ENCODE data around the gene SLC25A45. TPM values are rescaled to one million over a fixed set of nuclear protein-coding genes. Genes with fewer than 3 reads are reported as not detected.

SLC25A45 gene
- total RNA-seq, 4 donors from 2014 or later = 1.8 to 8.0 (median 5.3) TPM

GRCh38 chr11:65398362-65398910 lies 16.0 kb upstream of the SLC25A45 start:
- no peak for DNase-seq (ENCODE audit: low spot score in 2 of 2)
- no peak overlapping the region for H3K4me3 ChIP-seq (ENCODE audit: low read depth, poor library complexity, severe bottlenecking)
- WGBS, 2 donors = 87 to 90% methylated on average over 15 to 16 of the region's 16 CpGs
- intact Hi-C loops (cut with DNase I; ENCODE audit: low total_unique reads) = no loop called here
- TF ChIP-seq POLR2A (IDR thresholded peaks at IDR 0.05) (no peak), CTCF (IDR thresholded peaks at IDR 0.05) (no peak)

- TF ChIP-seq POLR2A (IDR thresholded peaks at IDR 0.05) (no peak), CTCF (IDR thresholded peaks at IDR 0.05) (no peak)
- 91 to 93% methylated on average over 38 of the region's 38 CpGs for WGBS, 2 donors
- no peak overlapping the region for H3K4me3 ChIP-seq (ENCODE audit: low read depth, poor library complexity, severe bottlenecking)
- no peak for DNase-seq (ENCODE audit: low spot score in 2 of 2)
- intact Hi-C loops (cut with DNase I; ENCODE audit: low total_unique reads) = no loop called here
Measured at GRCh38 chr11:65396769-65397745, 14.6 kb upstream of the SLC25A45 start.

GRCh38 chr11:65395961-65396530 lies 13.6 kb upstream of the SLC25A45 start:
- TF ChIP-seq POLR2A (IDR thresholded peaks at IDR 0.05) = no peak
- intact Hi-C loops (cut with DNase I; ENCODE audit: low total_unique reads) = no loop called here
- H3K4me3 ChIP-seq (ENCODE audit: low read depth, poor library complexity, severe bottlenecking) = no peak overlapping the region
- no peak for DNase-seq (ENCODE audit: low spot score in 2 of 2)
- WGBS, 2 donors = 86 to 87% methylated on average over 10 to 15 of the region's 15 CpGs

- DNase-seq (ENCODE audit: low spot score in 2 of 2) = no peak
- WGBS, 2 donors = 90 to 92% methylated on average over 3 to 18 of the region's 20 CpGs
- intact Hi-C loops (cut with DNase I; ENCODE audit: low total_unique reads) = no loop called here
- no peak for TF ChIP-seq POLR2A (IDR thresholded peaks at IDR 0.05)
- no peak for TF ChIP-seq CTCF (IDR thresholded peaks at IDR 0.05)
- H3K4me3 ChIP-seq (ENCODE audit: low read depth, poor library complexity, severe bottlenecking) = no peak overlapping the region
Measured at GRCh38 chr11:65394125-65394536, 11.7 kb upstream of the SLC25A45 start.

GRCh38 chr11:65393513-65394079 lies 11.2 kb upstream of the SLC25A45 start:
- TF ChIP-seq POLR2A (IDR thresholded peaks at IDR 0.05) (no peak), CTCF (IDR thresholded peaks at IDR 0.05) (no peak)
- no peak overlapping the region for H3K4me3 ChIP-seq (ENCODE audit: low read depth, poor library complexity, severe bottlenecking)
- no peak for DNase-seq (ENCODE audit: low spot score in 2 of 2)
- WGBS, 2 donors = 89 to 93% methylated on average over 5 to 17 of the region's 17 CpGs
- intact Hi-C loops (cut with DNase I; ENCODE audit: low total_unique reads) = no loop called here

- H3K4me3 ChIP-seq (ENCODE audit: low read depth, poor library complexity, severe bottlenecking) = no peak overlapping the region
- no peak for TF ChIP-seq POLR2A (IDR thresholded peaks at IDR 0.05)
- no peak for TF ChIP-seq CTCF (IDR thresholded peaks at IDR 0.05)
- no peak for DNase-seq (ENCODE audit: low spot score in 2 of 2)
- intact Hi-C loops (cut with DNase I; ENCODE audit: low total_unique reads) = no loop called here
- 88 to 89% methylated on average over 5 of the region's 5 CpGs for WGBS, 2 donors
Measured at GRCh38 chr11:65392899-65393298, 10.5 kb upstream of the SLC25A45 start.
